HG03558 (cell line): ENCODE measurements around the gene FERMT3.
"Not testable (repeated sequence)": the region's sequence is repeated elsewhere in the genome, so short reads cannot be mapped to it uniquely, and the experiment has no call there.

Experiments
- ATAC-seq: cut with Tn5 transposase; IDR thresholded peaks from one replicate; pipeline ENCODE4 v1.9.1; 2021; ENCODE audit warnings: moderate number of reproducible peaks; ENCODE audit not compliant: unreplicated experiment; ENCODE audit errors: extremely low read depth

The FERMT3 gene

GRCh38 chr11:64246621-64246870 lies 40.0 kb downstream of the FERMT3 start:
- ATAC-seq, result not testable (repeated sequence)

GRCh38 chr11:64246871-64247728 lies 40.6 kb downstream of the FERMT3 start, which contains the start of gene PPP1R14B:
TSS of gene PPP1R14B (minus strand) at chr11:64246943. CDS start at chr11:64246673, 270 bp downstream.
- no peak for ATAC-seq

GRCh38 chr11:64247729-64248531 lies 41.4 kb downstream of the FERMT3 start:
- ATAC-seq, result no peak

- no peak for ATAC-seq
These were observed 42.1 kb downstream of the FERMT3 start for GRCh38 chr11:64248578-64248977.

- no peak for ATAC-seq
These were observed 42.5 kb downstream of the FERMT3 start for GRCh38 chr11:64249038-64249437.

- no peak for ATAC-seq
These were observed 43.3 kb downstream of the FERMT3 start for GRCh38 chr11:64249563-64250414.

GRCh38 chr11:64250415-64251015 lies 44.0 kb downstream of the FERMT3 start:
- no peak for ATAC-seq

- ATAC-seq, result no peak
These were observed 44.7 kb downstream of the FERMT3 start, which contains the start of gene PLCB3 for GRCh38 chr11:64251016-64251752. TSS of gene PLCB3 (plus strand) at chr11:64251530. CDS start at chr11:64251650, 120 bp downstream.

- no peak for ATAC-seq
These were observed 45.2 kb downstream of the FERMT3 start for GRCh38 chr11:64251753-64252002.

GRCh38 chr11:64252003-64252872 lies 45.7 kb downstream of the FERMT3 start:
- no peak for ATAC-seq

GRCh38 chr11:64253043-64253442 lies 46.5 kb downstream of the FERMT3 start:
- ATAC-seq, result no peak

GRCh38 chr11:64253481-64253880 lies 47.0 kb downstream of the FERMT3 start:
- ATAC-seq, result no peak

GRCh38 chr11:64254326-64254725 lies 47.8 kb downstream of the FERMT3 start:
- no peak for ATAC-seq

GRCh38 chr11:64255135-64256128 lies 48.9 kb downstream of the FERMT3 start:
- ATAC-seq, result no peak

GRCh38 chr11:64256300-64256699 lies 49.8 kb downstream of the FERMT3 start:
- no peak for ATAC-seq

GRCh38 chr11:64258356-64258755 lies 51.8 kb downstream of the FERMT3 start:
- no peak for ATAC-seq

GRCh38 chr11:64258946-64259532 lies 52.5 kb downstream of the FERMT3 start:
- no peak for ATAC-seq
